NCI-H2171 (cell line): ENCODE data around the gene ARHGAP20.
"Not testable (repeated sequence)": the region's sequence is repeated elsewhere in the genome, so short reads cannot be mapped to it uniquely, and the experiment has no call there.

Experiments
- DNase-seq: peaks from one replicate; lab custom pipeline; 2025; lab: John Stamatoyannopoulos, UW

Gene ARHGAP20

DNA sequence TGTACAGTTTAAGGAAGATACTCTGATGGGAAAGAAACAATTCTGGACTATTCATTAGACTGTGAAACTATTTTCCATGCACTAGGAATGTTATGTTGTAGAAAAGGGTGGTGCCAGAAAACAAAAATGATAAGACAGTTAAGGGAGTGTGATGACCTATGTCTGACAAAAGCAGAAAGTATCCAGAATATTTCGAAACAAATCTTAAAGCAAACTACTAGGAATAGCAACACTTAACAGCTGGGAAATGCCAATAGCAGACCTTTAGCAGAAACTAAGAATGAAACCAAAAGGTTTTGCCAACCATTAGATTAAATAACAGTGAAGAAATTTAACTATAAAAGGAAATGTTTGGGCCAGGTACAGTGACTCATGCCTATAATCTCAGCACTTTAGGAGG lies 3.3 kb upstream of the ARHGAP20 start:
- no peak for DNase-seq

- no peak for DNase-seq
Observed at GRCh38 chr11:110713449-110713776, 1.2 kb upstream of the ARHGAP20 start.

- no peak for DNase-seq
Observed at GRCh38 chr11:110712659-110713448, 617 bp upstream of the ARHGAP20 start.

GRCh38 chr11:110711448-110711775 lies 825 bp downstream of the ARHGAP20 start:
- DNase-seq = no peak

GRCh38 chr11:110710628-110711381 lies 1.4 kb downstream of the ARHGAP20 start:
- DNase-seq = peak; percentile 73

DNA sequence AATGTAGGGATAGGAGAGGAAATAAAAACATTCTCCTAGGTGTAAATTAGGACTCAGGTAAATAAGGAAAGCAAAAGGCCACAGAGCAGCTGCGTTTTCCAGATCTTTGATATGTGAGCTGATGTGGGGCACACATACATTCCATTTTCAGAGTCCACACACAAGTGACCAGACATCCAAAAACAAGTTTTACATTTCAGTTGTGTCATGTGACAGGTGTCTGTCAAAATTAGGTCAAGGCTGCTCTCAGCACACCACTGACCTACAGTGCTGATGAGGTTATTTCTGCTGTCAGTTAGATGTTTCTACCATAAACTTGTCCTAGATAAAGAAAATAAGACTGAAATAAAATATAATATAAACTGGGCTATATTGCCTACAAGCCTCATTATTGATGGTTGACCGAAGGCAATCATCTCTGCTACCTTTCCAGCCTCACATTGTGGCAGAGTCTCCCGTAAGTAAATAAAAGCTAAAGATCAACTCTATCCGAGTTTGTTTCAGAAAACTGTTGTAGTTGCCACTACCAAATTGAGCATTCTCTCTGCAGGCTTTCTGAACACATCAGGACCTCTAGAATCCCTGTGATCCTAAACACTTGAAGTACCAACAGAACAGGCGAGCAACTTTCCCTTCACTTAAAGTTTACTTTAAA lies 7.9 kb downstream of the ARHGAP20 start:
- DNase-seq = no peak

DNA sequence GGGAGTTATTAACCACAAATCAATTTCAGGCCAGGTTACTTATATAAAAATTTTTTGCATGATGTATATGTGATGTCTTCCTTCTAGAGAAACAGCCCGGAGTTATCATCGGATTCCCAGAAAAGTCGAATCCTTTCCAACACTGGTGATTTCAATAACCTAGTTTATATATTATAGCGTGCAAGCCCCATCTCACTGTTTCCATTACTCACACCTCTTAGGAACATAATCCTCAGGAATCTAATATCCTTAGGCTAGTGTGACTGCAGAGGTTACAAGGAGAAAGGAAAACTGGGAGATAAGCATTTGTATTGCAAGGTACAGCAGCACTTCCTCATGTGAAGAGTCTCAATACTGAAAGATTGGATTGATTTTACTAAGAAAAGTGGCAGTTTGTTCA lies 20.3 kb downstream of the ARHGAP20 start:
- DNase-seq = no peak

DNA sequence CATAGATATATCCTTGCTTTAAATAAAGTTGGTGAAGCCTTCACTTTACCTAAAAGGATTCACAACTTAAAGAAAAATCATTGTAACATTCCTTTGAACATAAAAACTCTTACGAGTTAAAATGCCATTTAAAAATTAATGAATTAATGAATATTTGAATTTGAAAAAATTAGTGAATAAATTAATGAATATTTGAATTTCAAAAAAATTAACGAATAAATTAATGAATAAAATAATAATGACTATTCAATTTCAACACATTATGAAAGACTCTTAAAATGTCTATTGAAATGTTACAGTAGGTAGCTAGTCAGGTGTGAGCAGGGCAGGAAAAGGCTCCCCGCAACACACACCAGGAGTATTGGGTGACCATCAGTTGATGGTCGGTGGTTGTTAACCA lies 22.9 kb downstream of the ARHGAP20 start:
- no peak for DNase-seq

GRCh38 chr11:110679323-110679975 lies 32.8 kb downstream of the ARHGAP20 start:
- no peak for DNase-seq

DNA sequence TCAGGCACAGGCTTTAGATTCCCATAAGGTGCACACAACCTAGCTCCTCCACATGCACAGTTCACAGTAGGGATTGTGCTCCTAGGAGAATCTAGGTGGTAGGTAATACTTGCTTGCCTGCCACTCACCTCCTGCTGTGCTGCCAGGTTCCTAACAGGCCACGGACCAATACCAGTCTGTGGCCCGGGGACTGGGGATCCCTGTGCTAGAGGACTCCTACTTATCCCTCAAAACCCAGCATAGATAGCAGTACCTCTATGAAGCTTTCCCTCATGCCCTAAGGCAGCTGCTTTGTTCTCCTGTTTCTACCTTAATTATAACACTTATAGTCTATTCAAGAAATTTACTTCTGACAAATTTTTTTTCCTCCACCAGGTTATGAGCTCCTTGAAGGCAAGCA lies 36.7 kb downstream of the ARHGAP20 start:
- DNase-seq = no peak

GRCh38 chr11:110665689-110666465 lies 46.4 kb downstream of the ARHGAP20 start:
- DNase-seq = no peak

- DNase-seq = no peak
Observed at GRCh38 chr11:110655967-110656366, 56.3 kb downstream of the ARHGAP20 start.

DNA sequence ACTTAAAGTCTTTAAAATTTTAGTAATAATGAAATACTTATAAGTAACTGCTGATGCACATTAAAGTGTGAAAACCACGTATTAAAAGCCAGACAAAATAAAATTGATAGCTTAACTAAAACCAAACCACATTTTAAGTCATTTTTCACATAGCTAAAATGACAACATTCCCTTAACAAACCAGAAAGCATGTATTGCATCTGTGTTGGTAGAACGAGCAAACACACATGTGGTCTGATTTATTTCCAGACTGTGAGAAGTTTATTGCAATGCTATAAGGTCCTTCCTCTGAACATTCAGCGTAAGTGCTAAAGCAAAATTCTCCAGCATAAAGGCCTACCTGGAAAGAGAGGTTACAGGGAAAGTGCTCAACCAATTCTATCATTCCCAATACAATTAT lies 57.8 kb downstream of the ARHGAP20 start:
- no peak for DNase-seq

DNA sequence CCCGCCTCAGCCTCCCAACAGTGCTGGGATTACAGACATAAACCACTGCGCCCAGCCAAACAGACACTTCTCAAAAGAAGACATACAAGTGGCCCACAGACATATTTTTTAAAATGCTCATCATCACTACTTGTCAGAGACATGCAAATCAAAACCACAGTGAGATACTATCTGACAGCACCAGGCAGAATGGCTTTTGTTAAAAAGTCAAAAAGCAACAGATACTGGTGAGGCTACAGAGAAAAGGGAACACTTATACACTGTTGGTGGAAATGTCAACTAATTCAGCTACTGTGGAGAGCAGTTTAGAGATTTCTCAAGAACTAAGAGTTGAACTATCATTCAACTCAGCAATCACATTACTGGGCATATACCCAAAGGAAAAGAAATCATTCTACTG lies 67.0 kb downstream of the ARHGAP20 start:
- no peak for DNase-seq

- no peak for DNase-seq
Observed at GRCh38 chr11:110634370-110634769, 77.9 kb downstream of the ARHGAP20 start.

GRCh38 chr11:110631551-110631950 lies 80.7 kb downstream of the ARHGAP20 start:
- no peak for DNase-seq

DNA sequence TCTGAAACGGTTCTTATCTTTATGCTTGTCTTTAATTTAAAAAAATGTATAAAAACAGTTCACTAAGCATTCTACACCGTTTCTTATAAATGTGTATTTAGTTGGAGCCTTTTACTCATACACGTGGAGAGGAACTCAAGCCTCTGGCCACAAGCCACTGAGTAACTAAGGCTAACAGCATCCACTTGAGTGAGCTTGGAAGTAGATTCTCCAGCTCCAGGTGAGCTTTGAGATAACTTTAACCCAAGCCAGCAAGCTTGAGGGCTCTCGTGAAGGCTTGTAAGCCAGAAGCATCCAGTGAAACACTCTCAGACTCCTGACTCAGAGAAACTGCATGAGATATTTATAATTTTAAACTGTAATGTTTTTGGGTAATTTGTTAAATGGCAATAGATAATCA lies 82.6 kb downstream of the ARHGAP20 start:
- DNase-seq = no peak

DNA sequence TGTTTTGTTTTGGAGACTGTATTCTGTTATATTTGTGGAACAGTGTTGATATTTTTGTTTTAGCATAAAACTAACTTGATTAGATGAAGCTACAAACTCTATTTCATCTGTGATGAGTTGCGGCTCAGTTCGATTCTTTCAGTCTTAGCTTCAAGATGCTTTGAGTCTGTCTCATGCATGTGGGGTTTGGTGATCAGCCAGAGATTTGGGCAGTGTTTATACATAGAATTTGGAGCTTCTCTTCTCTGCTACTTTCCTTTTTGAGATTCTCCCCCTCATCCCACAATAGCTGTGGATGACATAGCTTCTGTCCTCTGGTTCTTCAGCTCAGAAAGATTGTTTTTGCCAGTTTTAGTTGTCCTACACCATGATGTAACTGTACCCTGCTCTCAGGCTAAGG lies 90.4 kb downstream of the ARHGAP20 start:
- no peak for DNase-seq

GRCh38 chr11:110619366-110619765 lies 92.9 kb downstream of the ARHGAP20 start:
- not testable (repeated sequence) for DNase-seq

GRCh38 chr11:110614031-110614430 lies 98.2 kb downstream of the ARHGAP20 start:
- DNase-seq = no peak

DNA sequence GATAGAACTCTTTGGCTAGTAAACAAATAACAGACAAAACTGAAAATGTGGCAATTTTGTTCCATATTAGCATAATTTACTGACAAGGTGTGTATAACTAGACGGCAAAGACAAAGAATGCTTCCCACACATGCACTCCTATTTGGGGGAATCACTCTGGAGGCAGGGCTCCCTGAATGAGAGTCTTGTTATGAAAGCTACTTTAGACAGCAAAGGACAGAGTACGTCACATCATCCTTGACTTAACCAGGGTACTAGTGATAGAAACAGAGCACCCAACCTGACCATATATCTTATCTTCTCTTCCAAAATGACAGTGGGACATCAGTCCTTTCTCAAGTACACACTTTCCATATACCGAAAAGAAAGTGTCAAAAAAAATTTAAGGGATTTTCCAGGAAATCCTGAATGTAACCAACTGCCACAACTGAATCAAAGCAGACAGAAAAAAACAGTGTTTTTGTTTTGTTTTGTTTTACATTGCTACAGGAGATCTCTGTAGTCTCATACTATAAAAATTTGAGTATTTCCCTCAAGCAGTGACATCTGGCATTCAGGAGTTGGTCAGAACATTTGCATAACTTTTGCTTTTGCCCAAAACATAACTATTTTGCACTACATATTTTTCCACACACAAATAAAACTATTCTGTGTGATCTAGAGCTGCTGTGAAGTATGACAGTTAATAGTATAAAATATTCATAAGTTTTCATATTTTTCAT lies 98.9 kb downstream of the ARHGAP20 start:
- DNase-seq = no peak
